GM12878 (cell line): Measurements from ENCODE around the gene CPSF4. TPM values are rescaled to one million over a fixed set of nuclear protein-coding genes. Genes with fewer than 3 reads are reported as not detected.
A peak's percentile ranks its signal among the peaks of the same experiment; 100 is the strongest.

ENCODE experiments used
- ATAC-seq: fragments of 200-7000 bp; cut with Tn5 transposase; 3 replicates; pipeline ENCODE4 v1.9.1; 2020; ENCODE audit warnings: mild to moderate bottlenecking, moderate library complexity
- BruUV-seq: library from RNA; stranded (reverse); fragments of 400-500 nt; replicated peaks from 2 replicates; lab custom pipeline; 2021; lab: Mats Ljungman, UMichigan
- CTCF ChIA-PET: fragments of 300-600 bp; sonication (Branson Sonifier 250); formaldehyde crosslinking; extraction: SDS; loops from one replicate; lab custom pipeline; 2021; ENCODE audit warnings: inconsistent platforms; lab: Yijun Ruan, JAX
- POLR2A ChIA-PET: fragments of 350-600 bp; formaldehyde crosslinking; extraction: SDS; loops from one replicate; lab custom pipeline; 2021; ENCODE audit warnings: inconsistent platforms; lab: Charles Lee
- RAD21 ChIA-PET: fragments of 300-600 bp; sonication (Branson Sonifier 250); formaldehyde crosslinking; loops from one replicate; lab custom pipeline; 2023; ENCODE audit warnings: antibody characterized with exemption; ENCODE audit not compliant: unreplicated experiment; lab: Charles Lee
- SMC1A ChIA-PET: fragments of 300-600 bp; sonication (Branson Sonifier 250); formaldehyde crosslinking; loops from one replicate; lab custom pipeline; 2023; ENCODE audit not compliant: unreplicated experiment, uncharacterized antibody; lab: Charles Lee
- DNase-seq: peaks from one replicate; pipeline ENCODE4 v3.0.0-alpha.2; 2011; ENCODE audit warnings: low read depth, low spot score
- FAIRE-seq: peaks from 3 replicates; lab custom pipeline; 2011; peaks lifted over from hg19 to GRCh38; lab: Jason Lieb, UNC
- H2AFZ ChIP-seq: 2 replicates; pipeline ENCODE4 v1.6.0; 2011; ENCODE audit warnings: low read depth, low read length, control low read depth; ENCODE audit not compliant: control insufficient read depth
- H3K27ac ChIP-seq: 2 replicates; pipeline ENCODE4 v1.5.1; 2011; ENCODE audit warnings: control low read depth; ENCODE audit not compliant: control insufficient read depth, insufficient read depth
- H3K27me3 ChIP-seq, 2 experiments: replicated peaks in 1 of 2; 2 replicates each; pipeline versions ENCODE4 v1.6.0 to v1.6.1; 2011; ENCODE audit warnings: low read length in 1 of 2; ENCODE audit not compliant: control insufficient read depth in 2 of 2, insufficient read depth in 2 of 2
- H3K36me3 ChIP-seq, 2 experiments: 2 replicates each; pipeline ENCODE4 v1.5.1; 2011; ENCODE audit warnings: low read length in 1 of 2; ENCODE audit not compliant: control insufficient read depth in 2 of 2, insufficient read depth in 2 of 2
- H3K4me1 ChIP-seq: 2 replicates; pipeline ENCODE4 v1.6.1; 2011; ENCODE audit warnings: mild to moderate bottlenecking, low read length, moderate library complexity, mixed read lengths; ENCODE audit not compliant: control insufficient read depth, insufficient read depth
- H3K4me2 ChIP-seq: 2 replicates; pipeline ENCODE4 v1.6.0; 2011; ENCODE audit warnings: control low read depth; ENCODE audit not compliant: control insufficient read depth, insufficient read depth
- H3K4me3 ChIP-seq: fragments of 200-600 bp; sonication (generic); 2 replicates; pipeline ENCODE4 v1.5.1; 2016
- H3K79me2 ChIP-seq: 2 replicates; pipeline ENCODE4 v1.6.0; 2011; ENCODE audit warnings: low read length; ENCODE audit not compliant: control insufficient read depth, insufficient read depth
- H3K9ac ChIP-seq: 2 replicates; pipeline ENCODE4 v1.8.0; 2011; ENCODE audit warnings: low read length, control low read depth, mixed read lengths; ENCODE audit not compliant: control insufficient read depth, insufficient read depth
- H3K9me3 ChIP-seq: replicated peaks from 3 replicates; pipeline ENCODE4 v1.5.1; 2011; ENCODE audit warnings: mild to moderate bottlenecking, low read length; ENCODE audit not compliant: control insufficient read depth, insufficient read depth
- H4K20me1 ChIP-seq: 2 replicates; pipeline ENCODE4 v1.6.0; 2011; ENCODE audit not compliant: control insufficient read depth, insufficient read depth
- ATF2 ChIP-seq: IDR thresholded peaks from 2 replicates; pipeline ENCODE4 v1.6.1; 2012; ENCODE audit warnings: low read length, inconsistent platforms
- ATF3 ChIP-seq: IDR thresholded peaks from 2 replicates; pipeline ENCODE4 v1.6.1; 2011; ENCODE audit warnings: low read depth, mild to moderate bottlenecking, low read length, moderate library complexity, borderline replicate concordance; ENCODE audit errors: extremely low read depth
- EED ChIP-seq: sonication (generic); IDR thresholded peaks from 2 replicates; pipeline ENCODE4 v1.6.1; 2016; ENCODE audit warnings: antibody characterized with exemption, low read depth
- HCFC1 ChIP-seq: fragments of 150-350 bp; IDR thresholded peaks from 2 replicates; pipeline ENCODE4 v1.6.1; 2014; ENCODE audit warnings: low read length
- IRF3 ChIP-seq: fragments of 450-650 bp; IDR thresholded peaks from 2 replicates; pipeline ENCODE4 v1.6.1; 2014; ENCODE audit warnings: mild to moderate bottlenecking
- JUNB ChIP-seq: IDR thresholded peaks from 2 replicates; pipeline ENCODE4 v1.6.1; 2016; ENCODE audit warnings: antibody characterized with exemption, mild to moderate bottlenecking
- LARP7 ChIP-seq: fragments of 450-650 bp; IDR thresholded peaks from 2 replicates; pipeline ENCODE4 v1.6.1; 2017; ENCODE audit warnings: mild to moderate bottlenecking
- PKNOX1 ChIP-seq: fragments of 450-650 bp; IDR thresholded peaks from 2 replicates; pipeline ENCODE4 v1.6.1; 2016; ENCODE audit warnings: mild to moderate bottlenecking
- SKIL ChIP-seq: fragments of 450-650 bp; IDR thresholded peaks from 2 replicates; pipeline ENCODE4 v1.6.1; 2017; ENCODE audit warnings: mild to moderate bottlenecking, low read depth, inconsistent platforms; ENCODE audit not compliant: poor library complexity, severe bottlenecking
- SUZ12 ChIP-seq: fragments of 200-600 bp; sonication (generic); IDR thresholded peaks from one replicate; pipeline ENCODE4 v1.6.1; 2018; ENCODE audit warnings: antibody characterized with exemption, mild to moderate bottlenecking; ENCODE audit not compliant: unreplicated experiment
- YY1 ChIP-seq: IDR thresholded peaks from 2 replicates; pipeline ENCODE4 v1.6.1; 2011; ENCODE audit warnings: low read depth, mild to moderate bottlenecking, low read length
- ZNF622 ChIP-seq: fragments of 450-650 bp; IDR thresholded peaks from 2 replicates; pipeline ENCODE4 v1.6.1; 2017; ENCODE audit warnings: mild to moderate bottlenecking, inconsistent platforms
- ZSCAN29 ChIP-seq: fragments of 450-650 bp; IDR thresholded peaks from 2 replicates; pipeline ENCODE4 v1.6.1; 2017; ENCODE audit warnings: mild to moderate bottlenecking, moderate library complexity
- WGBS: methylation state at CpG from one replicate; pipeline ENCODE4 v1.1.6; 2016; ENCODE audit warnings: low lambda C conversion rate; ENCODE audit not compliant: insufficient replicate concordance, insufficient coverage; ENCODE audit errors: missing lambda C conversion rate; 5-methylcytosine and 5-hydroxymethylcytosine counted together
- in situ Hi-C: fragments of 300-500 bp; cut with MboI; formaldehyde crosslinking; loops from 9 replicates; pipeline ENCODE4 v1.14.3; 2018; ENCODE audit warnings: mixed read lengths
- intact Hi-C: fragments of 100-400 bp; cut with micrococcal nuclease; formaldehyde crosslinking; loops from one replicate; pipeline ENCODE4 v1.14.2; 2022; ENCODE audit not compliant: unreplicated experiment
- polyA plus RNA-seq, 11 experiments: library from polyadenylated mRNA; depleted of rRNA in 4 of 11; unstranded in 6 of 11; stranded (reverse) in 5 of 11; fragments of >200 nt; fragmentation: Nextera tagmentation in 4 of 11; fragmentation: Illumina TruSeq in 1 of 11; extraction: Ambion mirVana in 4 of 11; extraction: Trizol in 1 of 11; gene quantifications; 1 replicate in 1 of 11; 2 replicates in 10 of 11; pipeline versions ENCODE4 v1.2.1 to v1.2.3, GENCODE V29; 2011 to 2016; ENCODE audit warnings: inconsistent platforms in 2 of 11, missing spikeins in 2 of 11, low read depth in 1 of 11
- total RNA-seq, 4 experiments: library from RNA; depleted of rRNA in 3 of 4; stranded (reverse); fragments of >200 nt in 3 of 4; fragmentation: Illumina TruSeq in 1 of 4; extraction: Trizol in 1 of 4; gene quantifications; 2 replicates each; pipeline versions ENCODE4 v1.2.1 to v1.2.3, GENCODE V29; 2013 to 2021

The CPSF4 gene
- total and polyA plus RNA-seq, 10 of the 15 experiments (the other 5 are each of a cell fraction or from before 2014, with no cell fraction given), result 13.6 to 70.1 (median 45.0) TPM

GRCh38 chr7:99469381-99470065 is 30.8 kb downstream of the CPSF4 start (continued):
- no peak for TF ChIP-seq ZSCAN29

GRCh38 chr7:99472561-99473314 is 34.0 kb downstream of the CPSF4 start, which contains the start of gene ZNF789:
Gene ZNF789 (plus strand): TSS chr7:99472890. CDS start chr7:99476457, 3,567 bp downstream.
- in situ Hi-C loops (no loop called here), intact Hi-C loops (loop anchor here (2.0 kb wide), 1 partner anchor 28 kb away; the partner anchor contains the start of gene ZNF394)
- ChIA-PET SMC1A (interaction anchor here (0.8 to 1.7 kb wide), 6 partner anchors 7 to 367 kb away, joined by 3 to 7 read pairs (median 3); partner anchors contain the start of genes ATP5MF, CPSF4 and PTCD1), POLR2A (interaction anchor here (0.7 to 1.4 kb wide), 5 partner anchors 26 to 138 kb away, joined by 3 to 10 read pairs (median 4); partner anchors contain the start of genes ZKSCAN5 and ZNF394), CTCF (interaction anchor here (1.0 kb wide), 2 partner anchors 27 to 32 kb away, joined by 3 read pairs; partner anchors contain the start of genes ZKSCAN5 and ZNF394), RAD21 (interaction anchor here (0.8 to 1.3 kb wide), 7 partner anchors 25 to 368 kb away, joined by 3 to 4 read pairs (median 3); partner anchors contain the start of genes BUD31, PDAP1 and ZKSCAN5)
- H3K4me2 ChIP-seq, result peak within 1 kb of the TSS; percentile 85
- H2AFZ ChIP-seq, result peak within 1 kb of the TSS; percentile 94
- H3K27me3 ChIP-seq, result no peaks in the 10 kb centered on the region
- H3K9me3 ChIP-seq, result no peaks in the 10 kb centered on the region
- peak; percentile 70 for DNase-seq
- peak; percentile 99 for ATAC-seq
- WGBS, result 1% methylated on average over 51 of the region's 56 CpGs
- TSS peak; percentile 88 for BruUV-seq
- H4K20me1 ChIP-seq, result no peaks in the 10 kb centered on the region
- no peaks in the 10 kb centered on the region for H3K4me1 ChIP-seq
- peak within 1 kb of the TSS; percentile 88 for H3K27ac ChIP-seq
- peaks cover 2 to 4% of the 10 kb centered on the region in 2 experiments; a peak in 3 of 4 replicates for H3K36me3 ChIP-seq
- peak; percentile 77 for FAIRE-seq
- peak within 1 kb of the TSS; percentile 91 for H3K9ac ChIP-seq
- H3K79me2 ChIP-seq, result peaks cover 36% of the 10 kb centered on the region
- H3K4me3 ChIP-seq, result peak within 1 kb of the TSS; percentile 86
- TF ChIP-seq SKIL (no peak), ATF2 (no peak), YY1 (peak; percentile 66; the same call in 1 of the 2 replicates), ZNF622 (no peak), IRF3 (peak; percentile 73; the same call in 1 of the 2 replicates), ATF3 (peak; percentile 80; the same call in 1 of the 2 replicates), HCFC1 (peak; percentile 60), LARP7 (peak; percentile 85), JUNB (no peak), EED (0 out of 2 replicates have a peak, but pooled peaks have one; percentile 11), PKNOX1 (peak; percentile 97), SUZ12 (no peak)
